H1 (cell line): ENCODE results near the gene KRTAP1-5.

Source experiments
- EP300 ChIP-seq, 2 experiments: IDR thresholded peaks; 1 replicate in 1 of 2; 2 replicates in 1 of 2; pipeline ENCODE4 v1.6.1; 2011 to 2012; ENCODE audit warnings: low read depth in 2 of 2, low read length in 2 of 2, mild to moderate bottlenecking in 2 of 2, borderline replicate concordance in 1 of 2, inconsistent platforms in 1 of 2, moderate library complexity in 1 of 2
- FOSL1 ChIP-seq: IDR thresholded peaks from 2 replicates; pipeline ENCODE4 v1.6.1; 2011; ENCODE audit warnings: mild to moderate bottlenecking, low read depth, low read length, moderate library complexity; ENCODE audit not compliant: insufficient read depth
- MAFK ChIP-seq: IDR thresholded peaks from 2 replicates; pipeline ENCODE4 v1.6.1; 2012; ENCODE audit warnings: low read depth, mild to moderate bottlenecking, improper control_type of control experiment, low read length
- RFX5 ChIP-seq: IDR thresholded peaks from 2 replicates; pipeline ENCODE4 v1.6.1; 2011; ENCODE audit warnings: low read depth, low read length, improper control_type of control experiment, borderline replicate concordance
- TEAD4 ChIP-seq: IDR thresholded peaks from 2 replicates; pipeline ENCODE4 v1.6.1; 2012; ENCODE audit warnings: low read depth, low read length, inconsistent platforms, mixed read lengths

- TF ChIP-seq TEAD4 (no peak), EP300 (IDR thresholded peaks at IDR 0.05; ENCODE audit: borderline replicate concordance in 1 of 2, low read depth in 2 of 2, low read length in 2 of 2) (no peak), FOSL1 (no peak), RFX5 (no peak), MAFK (no peak)
Measured at GRCh38 chr17:41001795-41002194, 25.2 kb downstream of the KRTAP1-5 start.
